ENCODE data around the gene KRT15. TPM values are rescaled to one million over a fixed set of nuclear protein-coding genes. Genes with fewer than 3 reads are reported as not detected.

KRT15 gene
- total RNA-seq: not detected

GRCh38 chr17:41518789-41519449 lies at the start of gene KRT15:
TSS of gene KRT15 (minus strand) at chr17:41518890. CDS start at chr17:41518827, 63 bp downstream.
- H3K9me3 ChIP-seq (ENCODE audit: control insufficient read depth in 3 of 3, low read length in 3 of 3): no peaks in the 10 kb centered on the region
- no peak within 1 kb of the TSS for H3K4me3 ChIP-seq (ENCODE audit: low read length in 3 of 3)
- peak within 1 kb of the TSS in 1 of 3 donors; percentile 8 for H3K9ac ChIP-seq (ENCODE audit: low read depth in 1 of 3, low read length in 3 of 3)
- H3K36me3 ChIP-seq (ENCODE audit: control insufficient read depth in 3 of 3, insufficient read depth in 3 of 3, low read length in 3 of 3): no peaks in the 10 kb centered on the region
- no peak within 1 kb of the TSS for H3K27ac ChIP-seq (ENCODE audit: low read depth, low read length)
- peaks cover 0 to 4% (median 2%) of the 10 kb centered on the region in 3 donors for H3K4me1 ChIP-seq (ENCODE audit: control insufficient read depth in 3 of 3, insufficient read depth in 3 of 3, low read length in 3 of 3)
- peaks cover 4 to 46% (median 43%) of the 10 kb centered on the region in 3 donors for H3K27me3 ChIP-seq (ENCODE audit: control insufficient read depth in 3 of 3, insufficient read depth in 3 of 3, low read length in 3 of 3)

DNA sequence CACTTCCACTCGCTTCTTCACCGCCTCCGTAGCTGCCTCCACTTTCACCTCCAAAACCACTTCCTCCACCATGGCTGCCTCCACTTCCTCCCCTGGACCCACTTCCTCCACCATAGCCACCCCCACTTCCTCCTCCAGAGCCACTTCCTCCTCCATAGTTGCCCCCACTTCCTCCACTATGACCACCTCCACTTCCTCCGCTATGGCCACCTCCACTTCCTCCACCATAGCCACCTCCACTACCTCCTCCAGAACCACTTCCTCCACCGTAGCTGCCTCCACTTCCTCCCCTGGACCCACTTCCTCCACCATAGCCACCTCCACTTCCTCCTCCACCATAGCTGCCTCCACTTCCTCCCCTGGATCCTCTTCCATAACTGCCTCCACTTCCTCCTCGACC lies 48.6 kb upstream of the KRT15 start:
- Histone ChIP-seq H3K9ac (ENCODE audit: low read depth in 1 of 3, low read length in 3 of 3) (no peak overlapping the region), H3K27ac (ENCODE audit: low read depth, low read length) (no peak overlapping the region)

GRCh38 chr17:41565338-41565737 lies 46.6 kb upstream of the KRT15 start:
- Histone ChIP-seq H3K4me3 (ENCODE audit: low read length in 3 of 3) (no peak overlapping the region), H3K4me1 (ENCODE audit: control insufficient read depth in 3 of 3, insufficient read depth in 3 of 3, low read length in 3 of 3) (peaks cover 6 to 12% (median 8%) of the 10 kb centered on the region in 3 donors), H3K9ac (ENCODE audit: low read depth in 1 of 3, low read length in 3 of 3) (no peak overlapping the region), H3K36me3 (ENCODE audit: control insufficient read depth in 3 of 3, insufficient read depth in 3 of 3, low read length in 3 of 3) (no peaks in the 10 kb centered on the region), H3K9me3 (ENCODE audit: control insufficient read depth in 3 of 3, low read length in 3 of 3) (no peaks in the 10 kb centered on the region), H3K27me3 (ENCODE audit: control insufficient read depth in 3 of 3, insufficient read depth in 3 of 3, low read length in 3 of 3) (peaks cover 0 to 3% (median 0%) of the 10 kb centered on the region in 3 donors), H3K27ac (ENCODE audit: low read depth, low read length) (no peak overlapping the region)

More for the DNA sequence above, 48.6 kb upstream of the KRT15 start:
- H3K27me3 ChIP-seq (ENCODE audit: control insufficient read depth in 3 of 3, insufficient read depth in 3 of 3, low read length in 3 of 3): peaks cover 4 to 6% (median 5%) of the 10 kb centered on the region in 3 donors
- no peak overlapping the region for H3K4me3 ChIP-seq (ENCODE audit: low read length in 3 of 3)
- H3K36me3 ChIP-seq (ENCODE audit: control insufficient read depth in 3 of 3, insufficient read depth in 3 of 3, low read length in 3 of 3): no peaks in the 10 kb centered on the region
- no peaks in the 10 kb centered on the region for H3K9me3 ChIP-seq (ENCODE audit: control insufficient read depth in 3 of 3, low read length in 3 of 3)
- peaks cover 6 to 12% (median 8%) of the 10 kb centered on the region in 3 donors for H3K4me1 ChIP-seq (ENCODE audit: control insufficient read depth in 3 of 3, insufficient read depth in 3 of 3, low read length in 3 of 3)

- Histone ChIP-seq H3K9ac (ENCODE audit: low read depth in 1 of 3, low read length in 3 of 3) (no peak overlapping the region), H3K27ac (ENCODE audit: low read depth, low read length) (peak overlapping the region; percentile 15), H3K36me3 (ENCODE audit: control insufficient read depth in 3 of 3, insufficient read depth in 3 of 3, low read length in 3 of 3) (no peaks in the 10 kb centered on the region), H3K9me3 (ENCODE audit: control insufficient read depth in 3 of 3, low read length in 3 of 3) (no peaks in the 10 kb centered on the region), H3K4me1 (ENCODE audit: control insufficient read depth in 3 of 3, insufficient read depth in 3 of 3, low read length in 3 of 3) (peaks cover 6 to 12% (median 8%) of the 10 kb centered on the region in 3 donors), H3K4me3 (ENCODE audit: low read length in 3 of 3) (peak overlapping the region in 1 of 3 donors; percentile 33), H3K27me3 (ENCODE audit: control insufficient read depth in 3 of 3, insufficient read depth in 3 of 3, low read length in 3 of 3) (no peaks in the 10 kb centered on the region)
These were observed 45.0 kb upstream of the KRT15 start for GRCh38 chr17:41563607-41564170.

- Histone ChIP-seq H3K27me3 (ENCODE audit: control insufficient read depth in 3 of 3, insufficient read depth in 3 of 3, low read length in 3 of 3) (peaks cover 0 to 6% (median 5%) of the 10 kb centered on the region in 3 donors), H3K9me3 (ENCODE audit: control insufficient read depth in 3 of 3, low read length in 3 of 3) (no peaks in the 10 kb centered on the region), H3K9ac (ENCODE audit: low read depth in 1 of 3, low read length in 3 of 3) (no peak overlapping the region), H3K36me3 (ENCODE audit: control insufficient read depth in 3 of 3, insufficient read depth in 3 of 3, low read length in 3 of 3) (no peaks in the 10 kb centered on the region), H3K4me3 (ENCODE audit: low read length in 3 of 3) (no peak overlapping the region), H3K4me1 (ENCODE audit: control insufficient read depth in 3 of 3, insufficient read depth in 3 of 3, low read length in 3 of 3) (peaks cover 6 to 12% (median 8%) of the 10 kb centered on the region in 3 donors), H3K27ac (ENCODE audit: low read depth, low read length) (no peak overlapping the region)
These were observed 42.9 kb upstream of the KRT15 start for GRCh38 chr17:41561554-41561953.

GRCh38 chr17:41559548-41559947 lies 40.9 kb upstream of the KRT15 start:
- Histone ChIP-seq H3K4me1 (ENCODE audit: control insufficient read depth in 3 of 3, insufficient read depth in 3 of 3, low read length in 3 of 3) (peaks cover 6 to 12% (median 8%) of the 10 kb centered on the region in 3 donors), H3K4me3 (ENCODE audit: low read length in 3 of 3) (no peak overlapping the region), H3K36me3 (ENCODE audit: control insufficient read depth in 3 of 3, insufficient read depth in 3 of 3, low read length in 3 of 3) (no peaks in the 10 kb centered on the region), H3K9me3 (ENCODE audit: control insufficient read depth in 3 of 3, low read length in 3 of 3) (no peaks in the 10 kb centered on the region), H3K9ac (ENCODE audit: low read depth in 1 of 3, low read length in 3 of 3) (no peak overlapping the region), H3K27ac (ENCODE audit: low read depth, low read length) (no peak overlapping the region), H3K27me3 (ENCODE audit: control insufficient read depth in 3 of 3, insufficient read depth in 3 of 3, low read length in 3 of 3) (peaks cover 0 to 12% (median 6%) of the 10 kb centered on the region in 3 donors)

DNA sequence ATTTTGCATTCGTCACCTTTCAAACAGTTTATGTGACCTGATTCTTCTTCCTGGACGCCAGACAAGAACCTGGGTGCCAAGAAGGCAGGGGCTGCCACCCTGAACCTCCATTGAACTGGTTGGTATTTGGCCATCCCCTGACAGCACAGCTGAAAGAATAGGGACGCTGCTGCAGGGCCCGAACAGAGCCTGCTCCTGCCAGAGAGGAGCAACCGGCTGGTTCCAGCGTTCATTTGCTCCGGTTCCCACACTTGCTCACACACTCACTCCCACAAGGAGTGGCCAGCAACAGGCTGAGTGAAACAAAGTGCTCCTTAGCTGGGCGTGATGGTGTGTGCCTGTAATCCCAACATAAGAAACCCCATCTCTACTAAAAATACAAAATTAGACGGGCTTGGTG lies 38.2 kb upstream of the KRT15 start:
- H3K9ac ChIP-seq (ENCODE audit: low read depth in 1 of 3, low read length in 3 of 3): no peak overlapping the region
- no peak overlapping the region for H3K4me3 ChIP-seq (ENCODE audit: low read length in 3 of 3)
- no peaks in the 10 kb centered on the region for H3K9me3 ChIP-seq (ENCODE audit: control insufficient read depth in 3 of 3, low read length in 3 of 3)
- no peaks in the 10 kb centered on the region for H3K36me3 ChIP-seq (ENCODE audit: control insufficient read depth in 3 of 3, insufficient read depth in 3 of 3, low read length in 3 of 3)
- H3K27me3 ChIP-seq (ENCODE audit: control insufficient read depth in 3 of 3, insufficient read depth in 3 of 3, low read length in 3 of 3): peaks cover 0 to 17% (median 9%) of the 10 kb centered on the region in 3 donors
- no peak overlapping the region for H3K27ac ChIP-seq (ENCODE audit: low read depth, low read length)
- no peaks in the 10 kb centered on the region for H3K4me1 ChIP-seq (ENCODE audit: control insufficient read depth in 3 of 3, insufficient read depth in 3 of 3, low read length in 3 of 3)

DNA sequence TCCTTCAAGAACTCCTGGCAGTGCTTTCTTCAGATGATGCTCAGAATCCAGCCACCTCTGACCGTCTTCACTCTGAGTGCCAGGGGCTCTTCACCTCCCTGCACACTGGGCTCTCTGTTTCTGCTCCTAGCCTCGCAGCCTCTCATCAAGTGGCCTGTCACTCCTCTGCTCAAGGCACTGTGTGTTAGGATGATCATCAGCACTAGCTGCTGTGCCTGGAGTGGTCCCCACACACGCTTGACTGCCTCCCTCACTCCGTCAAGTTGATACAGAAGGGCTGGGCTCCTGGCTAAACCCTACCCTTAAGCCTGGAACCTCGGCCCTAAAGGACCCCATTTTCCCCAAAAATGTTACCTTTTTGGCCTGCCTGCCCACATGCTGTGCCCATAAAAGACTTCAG lies 37.6 kb upstream of the KRT15 start:
- Histone ChIP-seq H3K9me3 (ENCODE audit: control insufficient read depth in 3 of 3, low read length in 3 of 3) (no peaks in the 10 kb centered on the region), H3K27ac (ENCODE audit: low read depth, low read length) (no peak overlapping the region), H3K36me3 (ENCODE audit: control insufficient read depth in 3 of 3, insufficient read depth in 3 of 3, low read length in 3 of 3) (no peaks in the 10 kb centered on the region), H3K9ac (ENCODE audit: low read depth in 1 of 3, low read length in 3 of 3) (no peak overlapping the region), H3K4me1 (ENCODE audit: control insufficient read depth in 3 of 3, insufficient read depth in 3 of 3, low read length in 3 of 3) (no peaks in the 10 kb centered on the region), H3K27me3 (ENCODE audit: control insufficient read depth in 3 of 3, insufficient read depth in 3 of 3, low read length in 3 of 3) (peaks cover 0 to 17% (median 10%) of the 10 kb centered on the region in 3 donors), H3K4me3 (ENCODE audit: low read length in 3 of 3) (no peak overlapping the region)

- H3K9me3 ChIP-seq (ENCODE audit: control insufficient read depth in 3 of 3, low read length in 3 of 3): no peaks in the 10 kb centered on the region
- H3K9ac ChIP-seq (ENCODE audit: low read depth in 1 of 3, low read length in 3 of 3): no peak overlapping the region
- H3K4me1 ChIP-seq (ENCODE audit: control insufficient read depth in 3 of 3, insufficient read depth in 3 of 3, low read length in 3 of 3): no peaks in the 10 kb centered on the region
- peaks cover 0 to 17% (median 10%) of the 10 kb centered on the region in 3 donors for H3K27me3 ChIP-seq (ENCODE audit: control insufficient read depth in 3 of 3, insufficient read depth in 3 of 3, low read length in 3 of 3)
- no peaks in the 10 kb centered on the region for H3K36me3 ChIP-seq (ENCODE audit: control insufficient read depth in 3 of 3, insufficient read depth in 3 of 3, low read length in 3 of 3)
- H3K27ac ChIP-seq (ENCODE audit: low read depth, low read length): no peak overlapping the region
- H3K4me3 ChIP-seq (ENCODE audit: low read length in 3 of 3): no peak overlapping the region
These were observed 36.6 kb upstream of the KRT15 start for GRCh38 chr17:41555105-41555887.

Measured in skeletal muscle tissue (tissue), 4 donors.